NCI-H1048 (cell line): ENCODE data around the gene SMIM33.
"Not testable (repeated sequence)": the region's sequence is repeated elsewhere in the genome, so short reads cannot be mapped to it uniquely, and the experiment has no call there.

Experiments
- DNase-seq: peaks from one replicate; lab custom pipeline; 2025; lab: John Stamatoyannopoulos, UW

The SMIM33 gene

GRCh38 chr5:139470821-139471300 lies at the start of gene SMIM33:
Gene SMIM33 (plus strand): TSS chr5:139471004. CDS start chr5:139471122, 118 bp downstream.
- DNase-seq: no peak

- no peak for DNase-seq
These were observed 48.4 kb upstream of the SMIM33 start for GRCh38 chr5:139422307-139422893.

DNA sequence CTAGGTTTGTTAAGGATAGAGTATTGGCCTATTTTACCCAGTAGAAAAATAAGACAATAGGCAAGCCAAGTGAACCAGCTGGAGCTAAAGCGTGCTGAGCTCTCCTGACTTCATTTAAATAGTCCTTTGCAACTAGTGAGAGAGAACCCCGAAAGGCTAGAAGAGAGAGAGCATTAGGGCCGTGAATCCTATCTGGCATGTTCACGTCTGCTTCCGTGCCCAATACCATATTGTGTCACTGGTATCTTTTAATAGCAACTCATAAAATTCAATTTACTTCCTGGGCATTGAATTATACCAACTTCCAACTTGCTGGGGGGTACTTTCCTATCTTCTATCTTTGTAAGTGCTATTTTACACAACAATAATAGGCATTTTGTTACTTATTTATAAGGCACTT lies 45.3 kb upstream of the SMIM33 start:
- no peak for DNase-seq

DNA sequence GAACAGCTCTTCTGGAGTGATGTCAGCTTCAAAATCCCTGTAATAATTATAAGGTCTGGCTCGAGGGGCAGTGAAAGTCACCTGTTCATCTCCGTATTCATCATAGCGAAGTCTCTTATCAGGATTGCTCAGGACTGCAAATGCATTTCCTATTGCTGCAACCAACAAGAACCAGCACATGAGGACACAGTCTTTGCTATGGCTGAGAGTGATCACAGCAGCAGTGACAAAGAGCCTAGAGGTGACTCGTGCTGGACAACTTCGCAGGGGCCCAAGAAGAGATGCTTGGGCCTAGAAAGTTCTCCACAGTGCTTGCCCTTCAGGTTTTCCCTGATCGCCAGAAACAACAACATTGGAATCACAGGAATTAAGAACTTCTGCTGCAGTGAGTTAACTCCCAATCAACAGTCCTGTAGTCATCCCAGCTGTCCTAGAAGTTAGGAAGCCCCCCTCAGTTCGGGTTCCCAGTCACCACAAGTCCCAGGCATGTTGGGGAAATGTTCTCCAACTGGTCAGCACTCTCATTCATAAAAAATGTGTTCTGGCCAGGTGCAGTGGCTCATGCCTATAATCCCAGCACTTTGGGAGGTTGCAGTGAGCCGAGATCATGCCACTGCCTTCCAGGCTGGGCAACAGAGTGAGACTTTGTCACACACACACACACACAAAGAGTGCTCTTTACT lies 44.5 kb upstream of the SMIM33 start:
- DNase-seq: no peak

DNA sequence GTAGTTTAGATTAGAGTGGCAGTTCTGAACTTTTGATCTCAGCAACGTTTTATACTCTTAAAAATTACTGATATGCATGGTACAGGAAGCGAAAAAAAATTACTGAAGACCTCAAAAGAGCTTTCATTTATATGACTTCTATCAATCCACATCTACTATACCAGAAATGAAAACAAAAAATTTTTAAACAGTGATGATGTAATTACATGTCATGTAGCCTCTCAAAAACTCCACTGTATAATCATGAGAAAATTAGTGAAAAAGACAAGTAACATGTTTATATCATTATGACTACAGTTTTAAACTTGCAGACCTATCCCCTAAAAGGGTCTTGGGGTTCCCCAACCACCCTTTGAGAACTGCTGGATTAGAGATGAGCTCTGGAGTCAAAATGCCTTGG lies 40.8 kb upstream of the SMIM33 start:
- DNase-seq: no peak

DNA sequence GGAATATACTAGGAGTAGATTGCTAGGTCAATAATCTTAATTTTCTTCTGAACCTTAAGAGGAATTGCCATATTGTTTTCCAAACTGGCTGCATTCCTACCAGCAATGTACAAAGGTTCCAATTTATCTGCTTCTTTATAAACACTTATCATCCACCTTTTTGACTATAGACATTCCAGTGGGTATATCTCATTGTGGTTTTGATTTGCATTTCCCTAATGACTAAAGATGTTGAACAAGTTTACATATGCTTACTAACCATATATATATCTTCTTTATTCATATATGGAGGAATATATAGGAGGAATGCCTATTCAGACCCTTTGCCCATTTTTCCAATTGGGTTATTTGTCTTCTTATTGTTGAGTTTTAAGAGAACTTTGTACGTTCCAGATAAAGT lies 39.1 kb upstream of the SMIM33 start:
- DNase-seq: no peak

DNA sequence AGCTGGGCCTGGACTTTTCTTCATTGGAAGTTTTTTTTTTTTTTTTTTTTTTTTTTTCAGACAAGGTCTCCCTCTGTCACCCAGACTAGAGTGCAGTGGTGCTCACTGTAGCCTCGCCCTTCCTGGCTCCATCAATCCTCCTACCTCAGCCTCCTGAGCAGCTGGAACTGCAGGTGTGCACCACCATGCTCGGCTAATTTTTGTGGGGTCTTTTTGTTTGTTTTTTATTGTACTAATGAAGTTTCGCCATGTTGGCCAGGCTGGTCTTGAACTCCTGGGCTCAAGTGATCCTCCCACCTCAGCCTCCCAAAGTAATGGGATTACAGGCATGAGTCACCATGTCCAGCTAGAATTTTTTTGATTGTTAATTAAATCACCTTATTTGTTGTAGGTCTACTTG lies 35.1 kb upstream of the SMIM33 start:
- no peak for DNase-seq

DNA sequence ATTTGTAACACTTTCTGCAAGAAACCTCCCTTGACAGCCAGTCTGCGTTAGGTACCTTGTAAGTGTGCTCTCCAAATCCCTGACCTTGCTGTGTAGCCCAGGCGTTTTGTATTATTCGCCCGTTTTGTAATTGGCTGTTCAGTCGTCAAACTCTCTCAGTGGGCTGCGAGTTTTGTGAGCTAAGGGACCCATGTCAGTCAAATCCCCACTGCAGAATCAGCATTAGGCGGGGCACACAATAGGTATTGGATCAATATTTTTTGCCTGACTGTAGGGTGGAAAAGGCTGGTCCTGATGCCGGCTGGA lies 32.1 kb upstream of the SMIM33 start:
- DNase-seq: no peak

GRCh38 chr5:139439013-139439903 lies 31.5 kb upstream of the SMIM33 start, which contains the start of gene DNAJC18:
Gene DNAJC18 (minus strand): TSS chr5:139439525. CDS start chr5:139439445, 80 bp downstream.
- DNase-seq: no peak

DNA sequence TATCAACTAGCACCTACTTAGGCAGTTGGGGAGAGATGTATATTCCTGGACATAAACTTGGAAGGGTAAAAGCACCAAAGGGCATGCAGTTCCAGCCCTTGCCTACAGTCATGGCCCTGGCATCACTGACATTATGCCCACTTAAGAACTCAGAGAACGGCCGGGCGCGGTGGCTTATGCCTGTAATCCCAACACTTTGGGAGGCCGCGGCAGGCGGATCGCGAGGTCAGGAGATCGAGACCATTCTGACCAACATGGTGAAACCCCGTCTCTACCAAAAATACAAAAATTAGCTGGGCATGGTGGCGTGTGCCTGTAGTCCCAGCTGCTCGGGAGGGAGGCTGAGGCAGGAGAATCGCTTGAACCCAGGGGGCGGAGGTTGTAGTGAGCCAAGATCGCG lies 30.4 kb upstream of the SMIM33 start:
- DNase-seq: not testable (repeated sequence)

- DNase-seq: no peak
These were observed 26.9 kb upstream of the SMIM33 start for GRCh38 chr5:139443831-139444453.

DNA sequence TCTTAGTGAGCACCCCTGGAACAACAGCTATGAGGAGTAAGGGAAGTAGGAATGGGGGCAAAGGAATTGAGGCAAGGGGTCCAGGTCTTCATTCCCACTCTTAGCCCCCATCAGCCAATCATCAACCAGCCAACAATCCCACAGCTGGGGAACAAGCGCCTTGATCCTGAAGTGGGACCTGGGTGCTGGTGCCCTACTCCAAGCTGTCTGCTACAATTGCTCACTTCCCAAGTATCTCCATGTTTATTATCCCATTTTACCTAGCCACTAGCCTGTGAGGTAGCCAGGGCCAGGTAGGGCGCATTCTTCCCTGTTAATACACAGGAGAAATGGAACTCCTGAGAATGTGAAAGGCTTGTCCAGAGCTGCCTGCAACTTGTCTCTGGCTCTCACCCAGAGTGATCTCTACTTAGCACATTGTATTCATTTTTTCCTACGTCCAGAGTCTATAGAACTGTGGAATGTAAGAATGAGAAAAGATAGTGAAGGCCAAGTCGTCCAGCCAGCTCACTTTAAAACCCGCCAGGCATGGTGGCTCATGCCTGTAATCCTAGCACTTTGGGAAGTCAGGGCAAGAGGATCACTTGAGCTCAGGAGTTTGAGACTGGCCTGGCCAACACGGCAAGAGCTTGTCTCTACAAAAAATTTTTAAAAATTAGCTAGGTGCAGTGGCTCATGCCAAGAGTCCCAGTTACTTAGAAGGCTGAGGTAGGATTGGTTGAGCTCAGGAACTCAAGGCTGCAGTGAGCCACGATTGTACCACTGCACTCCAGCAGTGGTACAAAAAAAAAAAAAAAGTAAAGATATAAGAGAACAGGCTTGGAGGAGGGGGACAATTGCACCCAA lies 25.3 kb upstream of the SMIM33 start:
- no peak for DNase-seq

DNA sequence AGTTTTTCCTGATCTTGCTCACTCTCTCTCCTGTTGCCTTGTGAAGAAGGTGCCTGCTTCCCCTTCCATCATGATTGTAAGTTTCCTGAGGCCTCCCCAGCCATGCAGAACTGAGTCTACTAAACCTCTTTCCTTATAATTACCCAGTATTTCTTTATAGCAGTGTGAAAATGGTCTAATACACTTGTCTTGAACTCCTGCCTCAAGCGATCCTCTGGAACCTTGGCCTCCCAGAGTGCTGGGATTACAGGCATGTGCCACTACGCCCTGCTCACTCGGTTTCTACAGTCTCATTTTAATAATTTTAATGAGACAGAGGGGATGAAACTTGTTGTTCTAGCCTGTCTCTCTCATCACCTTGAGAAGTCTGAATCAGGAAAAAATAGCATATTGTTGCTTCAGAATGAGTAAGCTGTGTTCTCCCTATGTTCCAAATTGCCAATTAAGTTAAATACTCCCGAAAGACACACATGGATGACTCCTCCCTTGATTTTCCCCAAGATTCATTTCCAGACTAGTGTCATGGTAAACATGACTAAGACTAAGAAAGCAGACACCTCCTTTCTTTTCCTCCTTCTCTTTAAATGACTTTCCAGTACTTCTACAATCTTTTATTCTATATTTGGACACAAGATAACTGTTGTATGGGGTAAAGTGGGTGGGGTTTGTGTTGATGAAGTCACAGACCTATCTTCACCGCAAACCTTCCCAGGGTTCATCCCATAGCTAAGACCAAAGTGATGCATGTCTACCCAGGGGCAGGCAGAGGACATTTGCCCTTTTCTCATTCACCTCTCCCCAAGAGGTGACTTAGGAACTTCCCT lies 23.6 kb upstream of the SMIM33 start:
- DNase-seq: no peak

GRCh38 chr5:139451176-139451575 lies 19.6 kb upstream of the SMIM33 start:
- DNase-seq: no peak

DNA sequence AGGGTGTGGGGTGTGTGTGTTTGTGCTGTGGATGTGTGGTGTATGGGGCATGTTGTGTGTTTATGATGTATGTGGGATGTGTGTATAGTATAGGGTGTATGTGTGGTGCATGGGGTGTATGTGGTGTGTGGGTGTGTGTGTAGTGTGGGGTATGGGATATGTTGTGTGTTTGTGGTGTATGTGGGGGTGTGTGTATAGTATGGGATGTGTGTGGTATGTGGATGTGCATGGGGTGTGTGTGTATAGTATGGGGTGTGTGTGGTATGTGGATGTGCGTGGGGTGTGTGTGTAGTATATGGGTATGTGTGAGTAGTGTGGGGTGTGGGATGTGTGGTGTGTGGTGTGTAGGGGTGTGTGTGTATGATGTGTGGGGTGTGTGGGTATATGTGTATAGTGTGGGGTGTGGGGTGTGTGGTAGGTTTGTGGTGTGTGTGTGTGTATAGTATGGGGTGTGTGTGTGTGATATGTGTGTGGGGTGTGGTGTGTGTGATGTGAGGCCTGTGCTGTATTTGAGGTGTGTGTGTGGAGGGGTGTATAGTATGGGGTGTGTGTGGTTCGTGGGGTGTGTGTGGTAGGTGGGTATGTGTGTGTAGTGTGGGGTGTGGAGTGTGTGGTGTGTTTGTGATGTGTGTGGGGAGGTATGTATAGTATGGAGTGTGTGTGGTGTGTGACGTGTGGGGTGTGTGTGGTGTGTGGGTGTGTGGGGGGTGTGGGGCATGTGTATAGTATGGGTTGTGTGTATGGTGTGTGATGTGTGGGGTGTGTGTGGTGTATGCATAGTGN lies 18.7 kb upstream of the SMIM33 start:
- DNase-seq: no peak

GRCh38 chr5:139453683-139454567 lies 16.9 kb upstream of the SMIM33 start:
- DNase-seq: no peak

DNA sequence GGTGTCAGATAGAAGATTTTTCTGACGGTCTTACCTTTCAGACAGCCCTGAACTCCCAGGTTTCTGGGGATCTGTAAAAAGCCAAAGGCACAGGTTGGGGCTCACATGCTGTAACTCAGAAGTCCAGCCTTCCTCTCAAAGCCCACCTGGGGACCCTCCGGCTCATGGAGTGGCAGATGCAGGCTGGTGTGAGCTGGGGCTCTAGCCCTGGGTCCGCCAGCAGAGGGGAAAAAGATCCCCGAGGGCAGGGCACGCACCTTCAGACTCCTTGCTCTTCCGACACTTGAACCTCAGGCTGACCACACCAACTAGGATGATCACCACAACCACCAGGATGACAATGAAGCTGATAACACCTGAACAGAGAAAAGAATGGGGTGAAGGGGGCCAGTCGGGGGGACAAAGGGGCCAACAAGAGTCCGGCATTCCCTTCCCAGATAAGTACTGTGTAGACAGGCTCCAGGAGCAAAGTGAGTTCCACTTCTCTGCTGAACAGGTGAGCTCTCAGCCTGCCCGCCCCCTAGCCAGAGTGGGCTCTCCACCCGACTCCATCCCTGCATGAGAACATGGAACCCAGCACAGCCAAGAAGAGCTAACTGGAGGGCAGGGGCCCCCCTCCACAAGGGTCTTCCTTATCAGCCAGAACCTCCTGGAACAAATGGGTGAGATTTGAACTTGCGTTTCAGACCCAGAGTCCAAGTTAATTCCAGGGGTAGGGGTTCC lies 16.1 kb upstream of the SMIM33 start:
- no peak for DNase-seq

- DNase-seq: no peak
These were observed 14.0 kb upstream of the SMIM33 start for GRCh38 chr5:139456776-139457175.
